Measurements from ENCODE around the gene SNX25.

The SNX25 gene

GRCh38 chr4:185259719-185260118, 50.3 kb downstream of the SNX25 start:
- H3K4me3 ChIP-seq (ENCODE audit: low read length): no peak overlapping the region
- no peak for TF ChIP-seq CTCF (IDR thresholded peaks at IDR 0.05; ENCODE audit: insufficient read depth, low read depth, low read length, missing control alignments)
- no peak for DNase-seq (ENCODE audit: low read depth)

- H3K4me3 ChIP-seq (ENCODE audit: low read length): no peak overlapping the region
- TF ChIP-seq CTCF (IDR thresholded peaks at IDR 0.05; ENCODE audit: insufficient read depth, low read depth, low read length, missing control alignments): no peak
- no peak for DNase-seq (ENCODE audit: low read depth)
Measured at GRCh38 chr4:185261946-185262345, 52.5 kb downstream of the SNX25 start.

DNA sequence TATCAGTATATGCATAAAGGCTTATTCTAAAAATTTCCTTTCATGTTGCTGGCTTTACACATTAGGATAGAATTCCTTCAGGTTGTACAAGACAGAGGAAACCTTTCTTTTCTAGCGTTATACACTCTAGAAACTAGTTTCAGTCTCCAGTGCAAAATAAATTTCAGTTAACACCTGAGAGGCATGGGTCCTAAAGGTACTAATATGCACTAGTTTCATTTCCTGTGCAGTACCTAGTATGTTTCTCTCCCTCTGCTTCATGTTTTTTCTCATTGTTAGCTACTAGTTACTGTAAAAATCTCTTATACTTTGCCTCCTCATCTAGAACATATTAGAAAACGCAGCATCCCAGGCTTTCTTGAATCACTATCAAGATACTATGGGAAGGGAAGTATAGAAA, 54.0 kb downstream of the SNX25 start:
- H3K4me3 ChIP-seq (ENCODE audit: low read length): no peak overlapping the region
- DNase-seq (ENCODE audit: low read depth): no peak
- no peak for TF ChIP-seq CTCF (IDR thresholded peaks at IDR 0.05; ENCODE audit: insufficient read depth, low read depth, low read length, missing control alignments)

GRCh38 chr4:185265942-185266341, 56.5 kb downstream of the SNX25 start:
- no peak for TF ChIP-seq CTCF (IDR thresholded peaks at IDR 0.05; ENCODE audit: insufficient read depth, low read depth, low read length, missing control alignments)
- H3K4me3 ChIP-seq (ENCODE audit: low read length): no peak overlapping the region
- DNase-seq (ENCODE audit: low read depth): peak; percentile 17

- DNase-seq (ENCODE audit: low read depth): no peak
- no peak for TF ChIP-seq CTCF (IDR thresholded peaks at IDR 0.05; ENCODE audit: insufficient read depth, low read depth, low read length, missing control alignments)
- H3K4me3 ChIP-seq (ENCODE audit: low read length): no peak overlapping the region
Measured at GRCh38 chr4:185269286-185269685, 59.9 kb downstream of the SNX25 start.

- TF ChIP-seq CTCF (IDR thresholded peaks at IDR 0.05; ENCODE audit: insufficient read depth, low read depth, low read length, missing control alignments): no peak
- no peak for DNase-seq (ENCODE audit: low read depth)
- H3K4me3 ChIP-seq (ENCODE audit: low read length): no peak overlapping the region
Measured at GRCh38 chr4:185270037-185270436, 60.6 kb downstream of the SNX25 start.

- TF ChIP-seq CTCF (IDR thresholded peaks at IDR 0.05; ENCODE audit: insufficient read depth, low read depth, low read length, missing control alignments): no peak
- no peak for DNase-seq (ENCODE audit: low read depth)
- no peak overlapping the region for H3K4me3 ChIP-seq (ENCODE audit: low read length)
Measured at GRCh38 chr4:185270885-185271284, 61.5 kb downstream of the SNX25 start.

Data from epithelial cell of esophagus (primary cell).